GM18907 (cell line): ENCODE data around the gene ZNF385C.

ENCODE experiments used
- ATAC-seq: cut with Tn5 transposase; IDR thresholded peaks from one replicate; pipeline ENCODE4 v1.9.1; 2021; ENCODE audit warnings: mild to moderate bottlenecking, moderate library complexity; ENCODE audit not compliant: unreplicated experiment

The ZNF385C gene

DNA sequence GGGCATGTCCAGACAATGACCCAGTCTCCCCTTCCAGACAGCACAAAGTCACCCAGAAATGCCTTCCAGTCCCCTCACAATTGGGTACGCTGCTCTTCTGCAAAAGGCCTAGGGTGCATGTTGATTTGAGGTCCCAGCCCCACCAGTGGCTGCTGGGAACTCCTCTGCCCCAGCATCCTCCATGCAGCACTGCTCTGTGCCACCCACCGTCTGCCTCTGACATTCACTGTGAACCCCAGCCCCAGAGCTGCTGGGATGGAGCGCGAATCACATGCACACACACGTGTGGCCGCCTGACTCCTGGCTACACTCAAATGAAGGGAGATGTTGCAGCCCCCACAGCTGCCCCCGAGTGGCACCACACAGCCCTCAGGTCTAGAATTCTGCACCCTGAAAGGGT is 46.6 kb downstream of the ZNF385C start:
- ATAC-seq = no peak

DNA sequence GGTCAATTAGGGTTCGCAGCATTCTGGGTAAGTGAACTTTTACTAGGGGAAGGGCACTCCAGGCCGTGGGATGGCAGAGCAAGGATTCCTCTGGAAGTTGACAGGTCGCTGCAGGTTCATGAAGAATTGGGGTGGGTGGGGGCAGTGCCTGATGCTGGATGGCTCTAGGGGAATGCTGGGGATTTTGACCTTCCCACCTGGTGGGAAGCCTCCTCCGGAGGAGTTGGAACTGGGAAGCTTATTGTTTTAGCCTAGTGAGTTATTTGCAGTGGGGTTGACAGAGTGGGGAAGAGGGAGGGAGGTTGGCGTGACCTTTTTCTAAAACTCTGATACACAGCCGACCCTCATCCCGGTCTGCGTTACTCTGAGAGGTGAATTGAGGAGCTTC is 47.3 kb downstream of the ZNF385C start:
- ATAC-seq = no peak

DNA sequence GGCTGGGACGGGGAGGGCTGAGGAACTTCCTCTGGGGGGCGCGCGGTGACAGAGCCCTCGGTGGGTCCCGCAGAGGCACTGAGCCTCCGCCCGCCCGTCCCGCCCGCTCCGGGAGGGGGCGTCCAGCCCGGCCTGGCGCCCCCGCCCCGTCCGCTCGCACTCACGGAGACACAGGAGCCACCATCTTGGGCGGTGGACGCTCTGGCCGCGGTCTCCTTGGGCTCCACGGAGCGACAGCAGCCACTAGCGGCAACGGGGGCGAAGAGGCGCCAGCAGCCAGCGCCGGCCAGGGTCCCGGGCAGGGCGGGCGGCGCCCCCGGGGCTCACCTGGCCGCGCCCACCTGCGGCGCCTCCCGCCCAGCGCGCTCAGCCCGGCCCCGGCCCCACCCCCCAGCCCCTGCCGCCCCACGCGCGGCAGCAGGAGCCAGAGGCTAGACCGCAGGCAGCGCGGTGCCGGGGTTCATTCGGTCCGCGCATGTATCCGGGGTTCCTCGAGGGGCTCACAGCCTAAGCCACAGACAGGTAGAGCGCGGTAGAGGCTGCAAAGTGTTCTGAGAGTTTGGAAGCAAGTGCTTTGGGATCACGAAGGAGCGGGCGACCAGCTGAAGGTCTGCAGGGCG is 47.8 kb downstream of the ZNF385C start, which contains the start of gene C17orf113:
Gene C17orf113, minus strand, starts transcription at position 209 of the 620 bp plus-strand sequence. CDS start 7,225 bp downstream, outside the sequence.
- ATAC-seq = peak; percentile 51

DNA sequence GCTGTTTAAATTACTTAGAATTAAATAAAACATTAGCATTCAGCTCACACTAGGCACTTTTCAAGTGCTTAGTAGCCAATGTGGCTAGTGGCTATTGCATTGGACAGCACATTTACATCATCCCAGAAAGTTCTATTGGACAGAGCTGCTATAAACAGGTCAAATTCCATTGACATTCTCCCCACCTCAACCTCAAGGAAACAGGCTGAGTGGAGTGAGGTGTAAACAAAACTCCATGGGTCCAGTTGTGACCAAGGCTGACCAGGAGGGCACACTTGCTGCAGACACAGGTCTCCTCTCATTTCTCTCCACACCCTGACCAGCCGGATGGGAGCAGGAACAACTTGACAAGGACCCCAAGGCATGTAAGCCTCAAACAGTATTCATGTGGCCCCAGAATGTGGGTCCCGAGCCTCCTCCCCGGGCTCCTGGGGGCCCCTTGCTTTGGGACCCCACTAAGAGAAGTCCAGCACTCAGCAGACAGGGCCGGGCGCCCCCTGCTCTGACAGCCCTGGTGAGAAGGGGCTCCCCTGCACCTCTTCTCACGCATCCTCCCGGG is 48.4 kb downstream of the ZNF385C start:
- ATAC-seq = no peak

DNA sequence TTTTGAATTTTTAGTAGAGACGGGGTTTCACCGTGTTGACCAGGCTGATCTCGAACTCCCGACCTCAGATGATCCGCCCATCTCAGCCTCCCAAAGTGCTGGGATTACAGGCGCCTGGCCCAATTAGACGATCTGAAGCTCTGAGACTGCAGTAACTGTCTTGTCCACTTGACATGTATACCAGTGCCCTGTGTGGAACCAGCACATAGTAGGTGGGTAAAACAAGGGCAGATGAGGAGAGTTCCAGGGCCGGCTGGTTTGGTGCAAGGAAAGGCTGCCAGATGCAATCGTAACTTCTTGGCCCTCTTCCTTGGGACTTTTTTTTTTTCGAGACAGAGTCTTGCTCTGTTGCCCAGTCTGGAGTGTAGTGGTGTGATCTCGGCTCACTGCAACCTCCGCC is 50.9 kb downstream of the ZNF385C start:
- ATAC-seq = no peak

DNA sequence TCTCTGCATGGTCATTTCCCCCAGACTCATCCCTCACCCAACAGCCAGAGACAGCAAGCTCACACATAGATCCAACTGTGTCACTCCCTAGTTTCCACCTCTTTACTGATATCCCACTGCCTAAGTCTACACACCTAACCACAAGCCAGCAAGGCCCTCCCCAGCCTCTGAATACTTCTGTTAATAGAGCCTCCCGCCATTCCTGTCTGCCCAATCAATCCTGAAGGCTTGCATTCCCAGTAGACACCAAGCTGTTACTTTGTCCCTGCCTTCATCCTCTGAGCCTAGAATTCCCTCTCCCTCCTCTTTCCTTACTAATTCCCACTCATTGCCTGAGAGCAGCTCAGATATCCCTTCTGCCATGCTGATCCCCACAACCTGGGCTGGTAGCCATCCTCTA is 52.6 kb downstream of the ZNF385C start:
- no peak for ATAC-seq

DNA sequence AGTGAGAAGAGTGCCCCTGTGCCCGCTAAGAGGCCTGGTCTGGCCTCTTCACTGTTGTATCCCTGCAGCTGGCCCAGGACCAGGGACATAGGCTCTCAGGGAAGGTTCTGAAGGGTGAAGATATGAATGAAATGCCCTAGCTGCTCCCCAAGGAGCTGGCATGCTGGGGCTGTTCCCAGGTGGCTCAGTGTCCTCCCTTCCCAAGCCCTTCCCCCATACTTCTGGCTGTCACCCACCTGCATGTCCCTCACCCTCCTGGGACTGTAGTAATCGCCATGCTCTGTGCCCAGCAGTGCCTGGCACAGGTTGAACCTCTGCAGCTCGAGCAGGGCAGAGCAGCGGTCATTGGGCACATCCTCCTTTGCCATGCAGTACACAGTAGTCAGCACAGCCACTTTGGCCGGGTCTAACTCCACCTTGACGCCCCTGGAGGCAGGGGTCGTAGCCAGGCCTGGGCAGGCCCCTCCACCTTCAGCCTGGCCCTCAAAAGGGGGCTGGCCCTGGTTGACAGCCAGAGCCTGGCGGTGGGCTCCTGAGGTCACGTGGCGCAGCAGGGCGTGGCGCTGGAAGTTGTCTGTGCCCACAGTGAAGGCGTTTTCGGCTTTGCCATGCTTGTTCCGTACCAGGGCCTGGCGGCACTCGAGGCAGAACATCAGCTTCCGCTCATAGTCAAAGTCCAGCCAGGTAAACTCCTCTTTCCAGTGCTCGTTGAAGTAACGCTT is 55.5 kb downstream of the ZNF385C start:
- ATAC-seq = no peak

DNA sequence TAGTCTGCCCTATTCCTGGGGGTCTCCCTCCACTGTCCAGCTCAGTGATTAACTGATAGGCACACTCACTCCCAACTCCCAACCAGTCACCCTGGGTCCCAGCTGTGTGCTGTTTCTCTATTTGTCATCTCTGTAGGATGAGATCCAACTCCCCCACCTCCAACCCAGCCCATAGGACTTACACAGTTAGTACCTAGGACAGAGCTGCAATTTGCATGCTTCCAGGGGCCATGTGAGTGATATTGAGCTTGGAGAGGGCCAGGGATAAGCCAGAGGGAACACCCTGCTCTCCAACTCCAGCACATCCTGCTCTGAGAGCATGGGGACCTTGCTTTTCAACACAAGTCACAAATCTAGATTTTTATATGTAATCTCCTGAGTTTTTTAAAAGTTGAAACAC is 56.7 kb downstream of the ZNF385C start:
- ATAC-seq = no peak

DNA sequence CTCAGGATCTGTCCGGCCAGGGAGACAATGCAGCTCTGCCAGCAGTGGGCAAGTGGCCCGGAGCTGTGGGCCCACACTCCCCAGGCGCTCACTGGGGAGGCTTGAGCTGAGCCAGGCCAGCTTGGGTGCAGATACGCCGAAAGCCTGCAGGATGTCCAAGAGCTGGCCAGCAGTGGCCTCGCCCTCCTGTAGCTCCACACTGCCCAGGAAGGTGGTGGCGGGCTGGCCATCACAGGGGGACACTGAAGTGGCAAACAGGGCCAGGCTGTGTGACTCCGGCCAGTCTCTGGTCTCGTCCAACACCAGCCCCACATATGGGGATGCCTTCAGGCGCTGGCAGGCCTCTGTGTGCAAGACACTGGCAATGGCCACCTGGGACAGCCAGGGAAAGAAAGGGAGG is 57.5 kb downstream of the ZNF385C start:
- no peak for ATAC-seq

DNA sequence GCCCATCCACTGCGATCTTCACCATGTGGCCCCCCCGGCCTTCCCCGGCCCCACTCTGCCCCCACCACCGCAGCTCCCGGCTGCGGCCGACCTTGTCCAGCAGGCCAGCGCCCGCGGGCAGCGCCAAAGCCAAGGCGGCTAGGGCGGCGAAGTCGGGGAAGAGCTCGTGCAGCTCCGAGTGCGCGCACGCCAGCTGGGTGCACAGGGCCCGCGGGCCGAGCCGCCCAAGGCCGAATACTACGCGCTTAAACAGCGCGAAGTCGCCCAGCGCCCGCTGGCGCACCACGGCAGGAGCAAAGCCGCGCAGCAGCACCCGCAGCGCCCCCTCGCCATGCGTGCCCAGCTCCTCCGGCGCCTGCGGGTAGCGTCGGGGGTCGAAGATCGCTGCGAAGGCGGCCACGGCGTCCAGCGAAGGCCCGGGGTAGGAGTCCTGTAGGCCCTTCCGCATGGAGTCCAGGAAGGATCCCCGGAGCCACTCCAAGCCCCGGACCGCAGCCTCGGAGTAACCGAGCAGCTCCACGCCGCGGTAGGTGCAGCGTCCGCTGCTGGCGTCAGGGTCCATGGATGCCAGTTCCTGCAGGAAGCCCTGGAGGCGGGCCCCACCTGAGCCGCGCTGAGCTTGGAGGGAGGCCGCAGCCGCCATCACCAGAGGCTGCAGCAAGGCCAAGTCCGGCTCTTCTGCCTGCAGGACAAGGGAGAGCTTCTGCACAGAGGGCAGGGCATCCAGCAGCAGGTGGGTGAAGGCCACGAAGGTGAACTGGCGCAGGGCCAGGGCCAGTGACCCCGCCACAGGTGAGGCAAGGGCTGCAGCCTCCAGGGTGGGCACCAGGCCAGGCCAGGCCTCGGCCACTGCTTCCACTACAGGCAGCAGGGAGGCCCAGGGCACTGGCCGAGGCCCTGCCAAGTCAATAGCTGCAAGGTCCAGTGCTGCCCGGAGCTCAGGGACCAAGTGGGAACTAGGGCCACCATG is 58.2 kb downstream of the ZNF385C start:
- no peak for ATAC-seq

DNA sequence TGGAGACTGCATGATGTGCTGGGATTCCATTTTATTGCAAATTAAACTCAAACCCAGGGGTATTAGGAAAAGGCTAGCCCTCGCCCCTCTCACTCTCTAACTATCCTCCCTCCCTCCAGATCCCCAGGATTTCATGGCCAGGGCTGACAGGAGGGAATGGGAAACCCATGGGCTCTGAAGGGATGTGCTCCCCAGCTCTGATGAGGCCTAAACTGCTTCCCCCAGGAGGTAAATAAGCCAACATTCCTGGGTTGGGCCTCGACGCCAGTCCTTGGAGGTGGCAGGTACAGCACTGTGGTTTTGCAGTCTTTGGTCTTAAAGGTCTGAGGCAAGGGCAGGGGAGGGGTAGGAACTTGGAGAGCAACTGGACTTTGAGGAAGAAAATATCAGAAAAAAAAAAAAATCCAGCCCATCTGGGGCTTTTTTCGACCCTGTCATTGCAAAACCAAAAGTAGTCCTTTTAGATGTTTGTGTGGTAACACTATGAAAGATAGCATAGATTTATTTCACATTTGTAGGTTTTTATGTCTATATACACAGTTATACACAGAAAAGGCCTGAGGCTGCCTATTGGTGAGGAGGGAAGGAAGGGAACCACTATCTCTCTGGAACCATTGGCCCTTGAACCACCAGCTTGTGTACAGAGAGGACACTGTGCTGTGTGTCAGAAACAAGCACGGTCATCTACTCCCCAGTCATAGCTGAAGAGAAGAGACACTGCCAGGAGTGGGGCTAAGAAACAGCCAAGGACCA is 59.9 kb downstream of the ZNF385C start:
- ATAC-seq = no peak

DNA sequence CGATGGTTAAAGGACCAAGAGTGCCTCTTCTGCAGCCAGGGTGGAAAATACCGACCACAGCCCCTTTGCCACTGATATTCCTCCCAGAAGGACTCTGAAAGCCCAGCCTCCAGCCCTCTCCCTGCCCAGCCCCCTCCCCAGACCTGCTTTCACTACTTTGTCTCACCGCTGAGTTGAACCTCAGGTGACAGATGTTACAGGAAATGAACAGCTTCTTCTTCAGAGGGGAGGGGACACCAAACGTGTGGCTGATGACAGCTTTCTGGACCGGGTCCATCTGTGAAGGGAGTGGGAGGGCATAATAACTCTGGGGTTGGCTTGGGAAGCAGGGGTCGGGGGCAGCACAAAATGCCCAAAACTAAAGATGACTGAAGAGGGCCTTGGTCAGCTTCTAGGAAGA is 64.2 kb downstream of the ZNF385C start:
- ATAC-seq = no peak

DNA sequence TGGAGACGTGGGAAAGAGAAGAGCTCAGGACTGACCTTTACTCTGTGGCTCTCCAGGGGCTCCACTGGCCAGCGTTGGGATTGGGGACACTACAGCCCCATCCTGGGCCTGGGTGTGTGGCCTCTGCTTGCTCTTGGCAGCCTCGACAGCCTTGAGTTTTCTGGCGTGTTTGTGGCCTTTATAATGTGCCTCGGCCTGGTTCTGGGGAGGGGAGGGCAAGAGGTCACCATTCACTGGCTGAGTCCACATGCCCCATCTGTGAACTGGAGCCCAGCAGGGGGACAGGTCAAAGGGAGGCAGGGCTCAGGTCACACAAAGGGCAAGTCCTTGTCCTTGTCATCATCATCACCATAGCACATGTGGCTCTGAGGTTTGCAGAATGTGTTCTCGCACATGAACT is 66.7 kb downstream of the ZNF385C start:
- ATAC-seq = no peak

DNA sequence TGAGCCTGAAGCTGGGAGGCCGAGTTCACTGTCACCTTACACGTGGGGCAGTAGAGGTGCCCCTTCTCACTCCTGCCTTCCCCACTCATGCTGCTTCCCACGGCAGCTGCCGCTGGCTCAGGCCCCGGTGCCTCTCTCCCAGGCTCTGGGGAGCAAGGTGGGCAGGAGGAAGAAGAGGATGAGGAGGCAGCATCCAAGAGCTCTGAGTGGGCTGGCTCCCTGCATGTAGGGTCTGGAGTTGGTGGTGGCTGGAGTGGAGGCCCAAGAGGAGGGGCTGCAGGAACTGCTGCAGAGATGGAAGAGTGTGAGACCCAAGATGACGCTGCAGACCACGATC is 69.5 kb downstream of the ZNF385C start:
- ATAC-seq = no peak

DNA sequence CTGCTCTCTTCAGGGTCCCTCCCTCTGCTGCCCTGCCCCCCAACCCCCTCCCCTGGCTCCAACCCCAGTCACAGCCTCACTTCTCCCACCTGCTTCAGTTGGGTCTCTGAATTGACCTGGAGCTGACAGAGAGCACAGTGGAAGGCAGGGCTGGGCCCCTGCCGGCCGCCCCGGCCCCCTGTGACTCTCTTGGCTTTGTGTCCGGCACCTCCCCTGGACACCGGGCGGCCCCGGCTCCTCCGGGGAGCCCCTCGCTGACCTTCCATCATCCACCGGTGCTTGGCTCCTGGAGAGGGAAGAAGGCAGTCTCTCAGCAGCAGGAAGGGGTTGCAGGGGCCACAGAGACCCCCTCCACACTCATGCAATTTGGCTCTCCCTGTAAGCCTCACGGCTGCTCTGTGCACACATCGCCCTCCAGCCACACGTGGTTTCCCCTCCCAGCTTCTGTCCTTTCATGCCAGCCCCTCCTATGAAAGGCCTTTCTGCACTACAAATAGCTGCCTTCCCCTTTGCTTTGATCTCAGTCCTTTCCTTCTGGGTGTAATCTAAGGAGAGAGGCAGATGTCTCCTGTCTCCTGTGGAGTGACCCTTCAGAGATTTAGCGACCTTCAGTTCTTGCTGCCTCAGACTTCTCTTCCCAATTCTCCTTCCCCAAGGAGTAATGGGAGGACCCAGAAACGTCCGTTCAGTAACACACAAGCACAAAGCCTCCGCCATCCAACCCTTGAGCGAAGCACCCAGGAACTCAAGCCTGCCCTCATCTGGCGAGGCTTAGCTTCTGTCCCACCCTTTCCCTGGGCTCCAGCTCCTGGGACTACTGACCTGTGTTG is 70.1 kb downstream of the ZNF385C start:
- no peak for ATAC-seq

DNA sequence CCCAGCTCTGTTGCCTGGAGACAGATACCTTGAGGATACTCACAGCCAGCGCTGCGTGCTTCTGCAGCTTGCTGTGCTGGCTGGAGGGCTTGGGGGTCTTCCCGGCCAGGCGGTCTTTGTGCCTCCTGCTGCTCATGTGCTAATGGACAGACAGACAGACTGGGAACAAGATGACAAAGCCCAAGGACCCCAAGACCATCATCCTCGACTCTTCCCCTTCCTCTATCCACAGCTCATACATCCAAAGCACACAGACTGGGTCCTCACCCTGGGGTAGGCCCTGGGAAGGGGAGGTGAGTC is 70.7 kb downstream of the ZNF385C start:
- no peak for ATAC-seq

DNA sequence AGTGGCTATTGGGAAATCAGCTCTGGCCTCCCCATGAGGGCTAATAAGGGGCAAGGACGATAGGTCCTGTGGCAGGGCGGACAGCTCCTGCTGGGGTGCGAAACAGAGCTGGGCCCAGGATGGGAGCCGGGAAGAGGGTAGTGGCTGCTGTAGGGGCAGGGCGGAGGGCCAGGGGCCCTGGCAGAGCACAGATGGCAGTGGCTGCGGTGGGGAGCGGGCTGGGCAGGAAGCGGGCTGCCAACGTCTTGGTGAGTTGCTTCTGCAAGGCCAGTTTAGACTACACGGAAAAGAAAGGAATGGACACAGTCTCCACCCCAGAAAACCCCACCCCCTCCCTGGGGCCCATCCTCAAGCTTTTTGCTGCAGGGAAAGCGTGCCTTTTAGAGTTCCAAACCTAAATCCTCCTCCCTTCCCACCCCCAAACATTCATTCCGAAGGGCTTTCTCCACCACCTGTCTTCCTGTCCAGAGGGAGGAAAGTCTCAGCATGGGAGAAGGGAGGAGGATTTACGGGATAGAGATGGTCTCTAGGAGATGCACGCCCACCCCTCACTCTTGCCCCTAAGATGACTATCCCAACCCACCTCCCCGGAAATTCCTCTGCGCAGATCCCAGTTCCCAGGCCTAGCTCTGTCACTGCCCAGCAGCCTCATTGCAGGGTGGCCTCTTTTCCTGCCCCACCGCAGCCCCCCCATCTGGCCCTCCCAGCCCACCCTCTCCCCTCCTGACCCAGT is 71.2 kb downstream of the ZNF385C start:
- no peak for ATAC-seq

DNA sequence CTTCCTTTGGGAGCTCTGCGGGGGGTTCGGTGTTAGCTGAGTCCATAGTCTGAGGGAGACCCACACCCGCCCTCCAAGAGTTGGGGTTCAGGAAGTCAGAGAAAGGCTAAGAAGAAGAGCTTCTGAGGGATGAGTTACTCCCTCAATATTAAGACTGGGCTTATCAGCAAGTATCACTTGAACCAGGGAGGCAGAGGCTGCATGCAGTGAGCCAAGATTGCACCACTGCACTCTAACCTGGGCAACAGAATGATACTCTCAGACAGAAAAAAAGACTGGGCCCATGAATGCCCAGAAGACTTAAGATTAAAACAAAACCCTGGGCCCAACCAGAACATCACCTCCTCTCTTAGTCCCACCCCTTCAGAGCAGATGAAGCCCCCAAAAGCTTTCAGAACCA is 72.3 kb downstream of the ZNF385C start:
- no peak for ATAC-seq

DNA sequence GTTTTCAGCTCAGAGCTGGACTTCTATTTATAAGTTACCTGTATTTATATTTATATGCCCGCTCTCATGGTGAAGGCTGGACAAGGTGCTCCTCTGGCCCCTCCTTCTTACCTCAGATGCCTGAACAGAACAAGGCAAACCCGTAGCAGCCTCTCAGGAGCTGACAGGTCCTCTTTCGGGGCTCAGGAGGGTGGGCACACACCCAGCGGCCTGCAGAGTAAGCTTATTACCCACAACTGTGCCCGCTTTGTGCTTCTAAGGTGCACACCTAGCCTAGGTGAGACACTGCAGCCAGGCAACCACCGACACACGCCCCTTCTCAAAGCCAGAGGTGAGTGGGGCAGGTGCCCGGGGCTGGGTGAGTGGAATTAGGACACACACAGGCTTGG is 73.1 kb downstream of the ZNF385C start:
- ATAC-seq = no peak
